Panc1 (cell line): Measurements from ENCODE around the gene XIRP2. TPM values are rescaled to one million over a fixed set of nuclear protein-coding genes. Genes with fewer than 3 reads are reported as not detected.

ENCODE experiments used
- ATAC-seq: fragments of 200-7000 bp; cut with Tn5 transposase; 2 replicates; pipeline ENCODE4 v1.9.1; 2020; ENCODE audit warnings: mild to moderate bottlenecking, moderate library complexity
- BruUV-seq: library from RNA; stranded (reverse); fragments of 400-500 nt; replicated peaks from 2 replicates; lab custom pipeline; 2021; lab: Mats Ljungman, UMichigan
- CTCF ChIA-PET: fragments of 300-600 bp; sonication (Branson Sonifier 250); formaldehyde crosslinking; loops from one replicate; lab custom pipeline; 2022; ENCODE audit warnings: antibody characterized with exemption; lab: Charles Lee
- POLR2A ChIA-PET: fragments of 300-600 bp; sonication (Branson Sonifier 250); formaldehyde crosslinking; loops from one replicate; lab custom pipeline; 2022; ENCODE audit warnings: antibody characterized with exemption; lab: Charles Lee
- DNase-seq: peaks from one replicate; pipeline ENCODE4 v3.0.0-alpha.2; 2010; ENCODE audit warnings: low read depth, low spot score
- H3K27ac ChIP-seq: 2 replicates; pipeline ENCODE4 v1.5.1; 2011; ENCODE audit warnings: mild to moderate bottlenecking, low read length, inconsistent platforms
- H3K27me3 ChIP-seq: fragments of 200-500 bp; sonication (Bioruptor generic); 2 replicates; pipeline ENCODE4 v1.6.0; 2014; ENCODE audit warnings: low read length, inconsistent platforms; ENCODE audit not compliant: control insufficient read depth, insufficient read depth
- H3K36me3 ChIP-seq: fragments of 200-500 bp; sonication (Bioruptor generic); 2 replicates; pipeline ENCODE4 v1.5.1; 2014; ENCODE audit warnings: inconsistent platforms, mild to moderate bottlenecking, low read length, moderate library complexity; ENCODE audit not compliant: control insufficient read depth, insufficient read depth
- H3K4me1 ChIP-seq: 2 replicates; pipeline ENCODE4 v1.5.1; 2011; ENCODE audit warnings: inconsistent platforms, mild to moderate bottlenecking, low read length, moderate library complexity; ENCODE audit not compliant: control insufficient read depth, insufficient read depth
- H3K4me3 ChIP-seq, 2 experiments: 2 replicates each; pipeline ENCODE4 v1.5.1; 2011 to 2012; ENCODE audit warnings: low read depth in 2 of 2, low read length in 2 of 2, mild to moderate bottlenecking in 2 of 2, inconsistent platforms in 1 of 2, moderate library complexity in 1 of 2
- H3K9me3 ChIP-seq: fragments of 200-500 bp; sonication (Bioruptor generic); 2 replicates; pipeline ENCODE4 v1.5.1; 2014; ENCODE audit warnings: low read depth, mild to moderate bottlenecking, inconsistent platforms, low read length, moderate library complexity; ENCODE audit not compliant: control insufficient read depth, insufficient read depth
- CTCF ChIP-seq: fragments of 450-650 bp; IDR thresholded peaks from 2 replicates; pipeline ENCODE4 v1.5.1; 2017; ENCODE audit warnings: mild to moderate bottlenecking
- POLR2AphosphoS5 ChIP-seq: IDR thresholded peaks from 2 replicates; pipeline ENCODE4 v1.6.1; 2012; ENCODE audit warnings: mild to moderate bottlenecking, low read depth, low read length, moderate library complexity
- SIN3A ChIP-seq: IDR thresholded peaks from 2 replicates; pipeline ENCODE4 v1.6.1; 2012; ENCODE audit warnings: low read depth, mild to moderate bottlenecking, low read length, moderate library complexity, borderline replicate concordance; ENCODE audit not compliant: insufficient read depth
- TCF7L2 ChIP-seq: IDR thresholded peaks from 2 replicates; pipeline ENCODE4 v1.6.1; 2011; ENCODE audit warnings: mild to moderate bottlenecking, low read depth, low read length, inconsistent platforms
- in situ Hi-C: cut with HindIII; loops from 2 replicates; pipeline ENCODE4 v1.10.0; 2016; ENCODE audit warnings: low sequenced_read_pairs, low pct_unique_long_range_greater_than_20kb
- intact Hi-C: fragments of 100-400 bp; cut with micrococcal nuclease; formaldehyde crosslinking; loops from one replicate; pipeline ENCODE4 v1.10.0; 2022; ENCODE audit not compliant: unreplicated experiment
- total RNA-seq: library from RNA; stranded (reverse); gene quantifications from one replicate; pipeline ENCODE4 v1.2.1, GENCODE V29; 2021; ENCODE audit not compliant: unreplicated experiment
- TF ChIP-seq, protein P1 (sequence below), 2 experiments: IDR thresholded peaks; 2 replicates each; pipeline ENCODE4 v1.6.1; 2011 to 2012; ENCODE audit warnings: low read depth in 2 of 2, control low read depth in 1 of 2, low read length in 1 of 2, mild to moderate bottlenecking in 1 of 2, moderate library complexity in 1 of 2; ENCODE audit not compliant: insufficient read depth in 1 of 2

XIRP2 gene
- total RNA-seq, 1 experiment from 2014 or later, result not detected

DNA sequence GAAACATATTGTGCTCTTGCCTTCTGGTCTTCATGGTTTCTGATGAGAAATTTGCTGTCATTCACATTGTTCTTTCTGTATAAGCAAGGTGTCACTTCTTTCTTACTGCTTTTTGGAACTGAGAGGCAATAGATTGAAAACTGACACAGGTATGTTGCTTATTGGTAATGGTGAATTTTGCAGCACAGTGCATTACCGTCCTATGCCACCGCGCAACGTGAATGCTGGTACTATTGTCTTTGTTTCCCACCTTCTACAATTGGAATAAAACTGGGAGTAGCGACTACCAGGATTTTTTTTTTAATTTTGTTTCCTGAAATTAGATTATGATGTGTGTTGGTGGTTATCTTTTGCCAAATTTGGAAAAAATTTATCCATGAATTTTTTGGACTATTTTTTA lies 11.4 kb downstream of the XIRP2 start:
- Histone ChIP-seq H3K4me3 (no peak overlapping the region), H3K36me3 (no peaks in the 10 kb centered on the region), H3K27ac (no peak overlapping the region), H3K4me1 (no peaks in the 10 kb centered on the region), H3K9me3 (no peaks in the 10 kb centered on the region), H3K27me3 (no peaks in the 10 kb centered on the region)
- ChIA-PET POLR2A (no interaction called here), CTCF (no interaction called here)
- no peak for TF ChIP-seq CTCF
- no peak for TF ChIP-seq POLR2AphosphoS5
- no peak for TF ChIP-seq SIN3A
- TF ChIP-seq, protein P1, sequence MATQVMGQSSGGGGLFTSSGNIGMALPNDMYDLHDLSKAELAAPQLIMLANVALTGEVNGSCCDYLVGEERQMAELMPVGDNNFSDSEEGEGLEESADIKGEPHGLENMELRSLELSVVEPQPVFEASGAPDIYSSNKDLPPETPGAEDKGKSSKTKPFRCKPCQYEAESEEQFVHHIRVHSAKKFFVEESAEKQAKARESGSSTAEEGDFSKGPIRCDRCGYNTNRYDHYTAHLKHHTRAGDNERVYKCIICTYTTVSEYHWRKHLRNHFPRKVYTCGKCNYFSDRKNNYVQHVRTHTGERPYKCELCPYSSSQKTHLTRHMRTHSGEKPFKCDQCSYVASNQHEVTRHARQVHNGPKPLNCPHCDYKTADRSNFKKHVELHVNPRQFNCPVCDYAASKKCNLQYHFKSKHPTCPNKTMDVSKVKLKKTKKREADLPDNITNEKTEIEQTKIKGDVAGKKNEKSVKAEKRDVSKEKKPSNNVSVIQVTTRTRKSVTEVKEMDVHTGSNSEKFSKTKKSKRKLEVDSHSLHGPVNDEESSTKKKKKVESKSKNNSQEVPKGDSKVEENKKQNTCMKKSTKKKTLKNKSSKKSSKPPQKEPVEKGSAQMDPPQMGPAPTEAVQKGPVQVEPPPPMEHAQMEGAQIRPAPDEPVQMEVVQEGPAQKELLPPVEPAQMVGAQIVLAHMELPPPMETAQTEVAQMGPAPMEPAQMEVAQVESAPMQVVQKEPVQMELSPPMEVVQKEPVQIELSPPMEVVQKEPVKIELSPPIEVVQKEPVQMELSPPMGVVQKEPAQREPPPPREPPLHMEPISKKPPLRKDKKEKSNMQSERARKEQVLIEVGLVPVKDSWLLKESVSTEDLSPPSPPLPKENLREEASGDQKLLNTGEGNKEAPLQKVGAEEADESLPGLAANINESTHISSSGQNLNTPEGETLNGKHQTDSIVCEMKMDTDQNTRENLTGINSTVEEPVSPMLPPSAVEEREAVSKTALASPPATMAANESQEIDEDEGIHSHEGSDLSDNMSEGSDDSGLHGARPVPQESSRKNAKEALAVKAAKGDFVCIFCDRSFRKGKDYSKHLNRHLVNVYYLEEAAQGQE (IDR thresholded peaks at IDR 0.05; ENCODE audit: insufficient read depth in 1 of 2, low read depth in 2 of 2, low read length in 1 of 2), result no peak
- no peak for TF ChIP-seq TCF7L2
- ATAC-seq, result no peak
- DNase-seq, result no peak
- in situ Hi-C loops, result no loop called here
- BruUV-seq, result no TSS peak
- intact Hi-C loops, result no loop called here

DNA sequence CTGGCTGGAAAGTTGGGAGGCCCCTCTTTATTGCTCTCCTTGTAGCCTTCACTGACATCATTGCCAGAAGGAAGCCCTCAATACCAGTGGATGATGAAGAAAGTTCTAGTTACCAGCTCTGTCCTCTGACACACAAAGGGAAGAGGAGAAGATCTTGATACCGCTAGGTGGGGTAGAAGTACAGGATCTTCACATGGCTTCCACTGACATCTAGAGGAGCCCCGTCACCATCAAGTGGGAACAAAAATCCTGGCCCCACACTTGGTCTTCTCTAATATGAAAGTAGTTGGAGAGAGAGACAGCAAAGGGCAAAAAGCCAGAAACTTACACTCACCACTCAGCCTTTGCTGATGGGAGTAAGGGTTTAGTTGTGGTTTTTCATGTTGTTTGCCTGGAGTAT lies 12.4 kb downstream of the XIRP2 start:
- intact Hi-C loops, result no loop called here

More for the DNA sequence above, 12.4 kb downstream of the XIRP2 start:
- Histone ChIP-seq H3K36me3 (no peaks in the 10 kb centered on the region), H3K9me3 (no peaks in the 10 kb centered on the region), H3K27ac (no peak overlapping the region), H3K27me3 (no peaks in the 10 kb centered on the region), H3K4me3 (no peak overlapping the region), H3K4me1 (no peaks in the 10 kb centered on the region)
- DNase-seq, result no peak
- peak; percentile 38 for TF ChIP-seq CTCF
- no peak for TF ChIP-seq SIN3A
- ChIA-PET POLR2A (no interaction called here), CTCF (no interaction called here)
- in situ Hi-C loops, result no loop called here
- BruUV-seq, result no TSS peak
- no peak for ATAC-seq
